Ishikawa (cell line): ENCODE results near the gene MLLT6.

Source experiments
- CEBPB ChIP-seq: IDR thresholded peaks from 2 replicates; pipeline ENCODE4 v1.6.1; 2012
- CREB1 ChIP-seq: IDR thresholded peaks from 2 replicates; pipeline ENCODE4 v1.6.1; 2012; ENCODE audit warnings: low read depth
- EGR1 ChIP-seq: IDR thresholded peaks from 2 replicates; pipeline ENCODE4 v1.6.1; 2012
- EP300 ChIP-seq: IDR thresholded peaks from 2 replicates; pipeline ENCODE4 v1.6.1; 2012; ENCODE audit warnings: borderline replicate concordance
- FOXM1 ChIP-seq: IDR thresholded peaks from 2 replicates; pipeline ENCODE4 v1.6.1; 2012; ENCODE audit warnings: low read depth, borderline replicate concordance
- NFIC ChIP-seq: IDR thresholded peaks from 2 replicates; pipeline ENCODE4 v1.6.1; 2012
- RAD21 ChIP-seq: IDR thresholded peaks from 2 replicates; pipeline ENCODE4 v1.6.1; 2012; ENCODE audit warnings: low read depth
- TAF1 ChIP-seq: IDR thresholded peaks from 2 replicates; pipeline ENCODE4 v1.6.1; 2012; ENCODE audit warnings: low read depth, mild to moderate bottlenecking
- TCF12 ChIP-seq: IDR thresholded peaks from 2 replicates; pipeline ENCODE4 v1.6.1; 2012; ENCODE audit warnings: low read depth
- TEAD4 ChIP-seq: IDR thresholded peaks from 2 replicates; pipeline ENCODE4 v1.6.1; 2012
- YY1 ChIP-seq: IDR thresholded peaks from 2 replicates; pipeline ENCODE4 v1.6.1; 2012; ENCODE audit warnings: low read depth
- ZBTB7A ChIP-seq: IDR thresholded peaks from 2 replicates; pipeline ENCODE4 v1.6.1; 2012; ENCODE audit warnings: low read depth
- TF ChIP-seq, protein P1 (sequence below): IDR thresholded peaks from 2 replicates; pipeline ENCODE4 v1.6.1; 2012; ENCODE audit warnings: low read depth, mild to moderate bottlenecking
- TF ChIP-seq, protein P2 (sequence below): IDR thresholded peaks from 2 replicates; pipeline ENCODE4 v1.6.1; 2012
- TF ChIP-seq, protein P3 (sequence below): IDR thresholded peaks from 2 replicates; pipeline ENCODE4 v1.6.1; 2012

The MLLT6 gene

DNA sequence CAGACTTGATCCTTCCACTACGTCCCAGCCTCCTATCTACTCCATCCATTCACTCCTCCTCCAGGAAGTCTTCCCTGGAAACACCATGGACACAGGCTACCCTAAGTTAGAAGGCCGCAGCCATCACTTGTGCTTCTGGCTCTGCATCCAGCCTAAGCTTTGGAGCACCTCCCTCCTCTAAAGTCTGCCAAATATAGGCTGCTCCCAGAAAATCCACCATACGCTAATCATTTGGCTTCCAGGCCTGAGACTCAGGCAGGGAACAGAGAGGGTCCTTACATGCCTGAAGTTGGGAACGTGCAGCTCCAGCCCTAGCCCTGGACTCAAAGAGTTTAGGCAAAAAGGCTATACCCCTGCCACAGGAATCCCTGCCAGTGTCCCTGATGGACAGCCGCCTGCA lies 36.4 kb downstream of the MLLT6 start:
- TF ChIP-seq, protein P1, sequence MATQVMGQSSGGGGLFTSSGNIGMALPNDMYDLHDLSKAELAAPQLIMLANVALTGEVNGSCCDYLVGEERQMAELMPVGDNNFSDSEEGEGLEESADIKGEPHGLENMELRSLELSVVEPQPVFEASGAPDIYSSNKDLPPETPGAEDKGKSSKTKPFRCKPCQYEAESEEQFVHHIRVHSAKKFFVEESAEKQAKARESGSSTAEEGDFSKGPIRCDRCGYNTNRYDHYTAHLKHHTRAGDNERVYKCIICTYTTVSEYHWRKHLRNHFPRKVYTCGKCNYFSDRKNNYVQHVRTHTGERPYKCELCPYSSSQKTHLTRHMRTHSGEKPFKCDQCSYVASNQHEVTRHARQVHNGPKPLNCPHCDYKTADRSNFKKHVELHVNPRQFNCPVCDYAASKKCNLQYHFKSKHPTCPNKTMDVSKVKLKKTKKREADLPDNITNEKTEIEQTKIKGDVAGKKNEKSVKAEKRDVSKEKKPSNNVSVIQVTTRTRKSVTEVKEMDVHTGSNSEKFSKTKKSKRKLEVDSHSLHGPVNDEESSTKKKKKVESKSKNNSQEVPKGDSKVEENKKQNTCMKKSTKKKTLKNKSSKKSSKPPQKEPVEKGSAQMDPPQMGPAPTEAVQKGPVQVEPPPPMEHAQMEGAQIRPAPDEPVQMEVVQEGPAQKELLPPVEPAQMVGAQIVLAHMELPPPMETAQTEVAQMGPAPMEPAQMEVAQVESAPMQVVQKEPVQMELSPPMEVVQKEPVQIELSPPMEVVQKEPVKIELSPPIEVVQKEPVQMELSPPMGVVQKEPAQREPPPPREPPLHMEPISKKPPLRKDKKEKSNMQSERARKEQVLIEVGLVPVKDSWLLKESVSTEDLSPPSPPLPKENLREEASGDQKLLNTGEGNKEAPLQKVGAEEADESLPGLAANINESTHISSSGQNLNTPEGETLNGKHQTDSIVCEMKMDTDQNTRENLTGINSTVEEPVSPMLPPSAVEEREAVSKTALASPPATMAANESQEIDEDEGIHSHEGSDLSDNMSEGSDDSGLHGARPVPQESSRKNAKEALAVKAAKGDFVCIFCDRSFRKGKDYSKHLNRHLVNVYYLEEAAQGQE = no peak
- TF ChIP-seq NFIC = no peak
- no peak for TF ChIP-seq TEAD4
- TF ChIP-seq, protein P2, sequence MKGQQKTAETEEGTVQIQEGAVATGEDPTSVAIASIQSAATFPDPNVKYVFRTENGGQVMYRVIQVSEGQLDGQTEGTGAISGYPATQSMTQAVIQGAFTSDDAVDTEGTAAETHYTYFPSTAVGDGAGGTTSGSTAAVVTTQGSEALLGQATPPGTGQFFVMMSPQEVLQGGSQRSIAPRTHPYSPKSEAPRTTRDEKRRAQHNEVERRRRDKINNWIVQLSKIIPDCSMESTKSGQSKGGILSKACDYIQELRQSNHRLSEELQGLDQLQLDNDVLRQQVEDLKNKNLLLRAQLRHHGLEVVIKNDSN = no peak
- TF ChIP-seq CREB1 = no peak
- TF ChIP-seq, protein P3, sequence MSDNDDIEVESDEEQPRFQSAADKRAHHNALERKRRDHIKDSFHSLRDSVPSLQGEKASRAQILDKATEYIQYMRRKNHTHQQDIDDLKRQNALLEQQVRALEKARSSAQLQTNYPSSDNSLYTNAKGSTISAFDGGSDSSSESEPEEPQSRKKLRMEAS = no peak
- TF ChIP-seq TCF12 = no peak
- no peak for TF ChIP-seq YY1
- no peak for TF ChIP-seq RAD21

DNA sequence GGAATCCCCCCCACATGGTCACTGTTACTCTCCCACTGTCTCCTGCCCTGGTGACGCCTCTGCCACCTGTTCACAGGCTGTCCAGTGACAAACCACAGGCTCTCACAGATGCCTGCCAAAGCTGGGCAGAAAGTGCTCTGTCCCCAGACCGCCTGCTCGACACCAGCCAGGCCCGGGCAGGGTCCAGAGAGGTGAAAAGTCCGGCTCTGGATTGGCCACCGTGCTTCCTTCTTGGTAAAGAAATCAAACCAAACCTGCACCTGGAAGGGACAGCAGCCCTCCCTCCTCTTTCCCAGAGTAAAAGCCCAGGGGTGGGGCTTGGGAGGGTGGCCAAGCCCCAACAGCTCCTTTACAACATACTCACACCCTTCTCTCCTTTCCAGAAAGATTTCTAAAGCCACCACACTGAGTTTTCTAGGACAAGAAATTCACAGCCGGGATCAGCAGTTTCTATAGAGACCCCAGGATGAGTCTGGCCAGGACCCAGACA lies 36.9 kb downstream of the MLLT6 start:
- TF ChIP-seq NFIC (no peak), YY1 (no peak), TEAD4 (no peak), RAD21 (no peak), CEBPB (no peak), FOXM1 (no peak), EGR1 (no peak)
- TF ChIP-seq, protein P1 = no peak
- TF ChIP-seq, protein P3 = no peak
- TF ChIP-seq, protein P2 = no peak

DNA sequence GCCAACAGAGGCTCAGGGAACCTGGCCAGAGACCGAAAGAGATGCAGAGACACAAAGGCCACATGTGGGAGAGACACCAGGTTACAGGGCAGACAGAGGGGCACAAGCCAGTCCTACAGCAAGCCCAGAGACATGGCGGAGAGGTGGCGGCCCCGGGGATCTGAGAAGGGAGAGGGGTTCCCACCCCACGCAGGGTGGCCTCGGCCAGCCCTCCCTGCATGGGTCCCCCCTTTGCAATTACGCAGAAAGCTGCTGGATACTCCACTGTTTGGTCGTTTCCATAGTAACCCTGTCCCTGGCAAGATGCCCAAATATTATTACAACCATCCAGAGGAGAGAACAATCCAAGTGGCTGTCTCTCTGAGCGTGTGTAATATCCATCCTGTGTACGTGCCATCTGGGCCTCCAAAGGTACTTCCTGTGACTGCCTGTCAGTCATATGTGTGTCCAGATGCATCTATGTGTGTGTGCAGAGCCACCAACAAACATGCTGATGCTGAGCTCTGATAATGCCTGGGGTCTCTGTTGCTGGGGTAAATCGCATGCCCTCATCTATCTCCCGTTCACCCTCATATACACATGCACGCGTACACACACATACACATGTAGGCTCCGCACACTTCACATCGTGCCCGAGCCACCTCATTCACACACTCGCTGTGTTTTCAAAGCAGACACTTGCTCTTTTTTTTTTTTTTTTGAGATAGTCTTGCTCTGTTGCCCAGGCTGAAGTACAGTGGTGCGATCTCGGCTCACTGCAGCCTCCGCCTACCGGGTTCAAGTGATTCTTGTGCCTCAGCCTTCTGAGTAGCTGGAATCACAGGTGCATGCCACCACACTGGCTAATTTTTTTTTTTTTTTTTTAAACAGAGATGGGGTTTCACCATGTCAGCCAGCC lies 37.6 kb downstream of the MLLT6 start:
- TF ChIP-seq EGR1 (no peak), FOXM1 (no peak), NFIC (no peak), ZBTB7A (no peak), EP300 (no peak), CREB1 (no peak), TAF1 (no peak), YY1 (no peak), RAD21 (no peak), TEAD4 (no peak), CEBPB (no peak), TCF12 (no peak)
- TF ChIP-seq, protein P3 = no peak
- TF ChIP-seq, protein P2 = no peak
- TF ChIP-seq, protein P1 = no peak

DNA sequence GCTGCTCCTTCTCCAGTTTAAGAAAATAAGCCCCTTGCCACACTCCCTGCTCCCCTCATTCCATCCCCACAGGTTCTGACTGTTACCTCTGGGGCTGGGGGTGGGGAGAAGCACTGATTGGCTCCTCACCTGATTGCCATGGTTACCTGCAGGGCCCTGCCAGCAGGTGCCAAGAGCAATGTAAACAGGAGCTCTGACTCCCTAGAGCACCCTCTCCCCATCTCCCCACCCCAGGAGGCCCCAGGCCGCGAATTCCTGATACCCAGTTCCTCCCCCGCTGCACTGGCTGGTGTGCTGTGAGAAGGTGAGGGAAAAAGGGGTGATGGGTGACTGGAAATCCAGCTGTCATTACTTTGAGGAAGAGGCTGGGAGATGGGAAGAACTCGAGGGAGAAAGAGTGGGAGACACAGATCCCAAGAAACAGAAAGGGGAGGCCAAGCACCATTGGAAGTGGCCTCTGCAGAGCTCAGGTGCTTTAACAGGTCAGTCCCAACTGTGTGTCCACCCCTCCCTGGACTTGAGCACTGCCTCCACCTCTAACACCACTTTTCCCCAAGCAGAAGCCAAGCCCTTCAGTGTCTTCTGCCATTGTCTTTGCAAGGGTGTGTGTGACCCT lies 38.6 kb downstream of the MLLT6 start:
- TF ChIP-seq CEBPB = no peak
- TF ChIP-seq ZBTB7A = no peak
- no peak for TF ChIP-seq RAD21
- no peak for TF ChIP-seq EP300
- TF ChIP-seq, protein P3 = no peak
- no peak for TF ChIP-seq YY1
- TF ChIP-seq FOXM1 = no peak
- no peak for TF ChIP-seq EGR1
- no peak for TF ChIP-seq NFIC
- no peak for TF ChIP-seq TAF1
- TF ChIP-seq TEAD4 = no peak
- TF ChIP-seq, protein P2 = no peak
- TF ChIP-seq, protein P1 = no peak
- no peak for TF ChIP-seq CREB1
